ENCODE results near the gene SRPK2. TPM values are rescaled to one million over a fixed set of nuclear protein-coding genes. Genes with fewer than 3 reads are reported as not detected.

The SRPK2 gene
- total and polyA plus RNA-seq, 2 of the 8 experiments (the other 6 are each of a cell fraction or from before 2014, with no cell fraction given) = 10.0 to 47.1 TPM

DNA sequence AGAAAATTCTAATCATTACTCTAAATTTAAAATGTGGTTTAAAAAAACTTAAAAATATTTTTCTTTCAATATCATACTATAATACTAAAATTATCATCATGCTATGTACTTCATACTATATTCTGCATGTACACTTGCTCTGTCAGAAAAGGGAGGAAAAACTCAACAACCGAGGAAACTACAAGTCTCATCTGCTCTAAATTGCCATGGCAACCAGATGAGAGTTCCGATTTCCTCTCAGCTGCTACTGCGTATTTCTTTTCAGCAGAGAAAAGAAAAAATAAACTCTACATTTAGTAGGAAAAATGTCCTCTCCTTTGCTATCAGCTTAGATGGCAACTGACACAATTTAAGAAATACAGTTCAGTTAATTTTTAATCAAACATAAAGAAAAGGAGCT, 178.9 kb downstream of the SRPK2 start:
- WGBS, 2 experiments (ENCODE audit: extremely low coverage in 1 of 2, insufficient coverage in 1 of 2, insufficient read length in 1 of 2, insufficient replicate concordance in 2 of 2, low coverage in 1 of 2, low lambda C conversion rate in 2 of 2, missing lambda C conversion rate in 1 of 2) = 92% methylated on average over 3 of the region's 3 CpGs; no CpG with 5 or more reads in 1 of the 2 experiments
- ChIA-PET CTCF (ENCODE audit: partially characterized antibody) (interaction anchor here (1.2 to 2.5 kb wide), 2 partner anchors 9 to 19 kb away, joined by 3 to 7 read pairs; no protein-coding TSS in a partner anchor), POLR2A (ENCODE audit: partially characterized antibody) (no interaction called here)
- H3K4me1 ChIP-seq (replicated peaks in 1 of 4; ENCODE audit: control insufficient read depth in 3 of 4, insufficient read depth in 4 of 4, low read length in 3 of 4) = peaks cover 0 to 2% (median 0%) of the 10 kb centered on the region in 4 experiments; a peak in 2 of 7 replicates
- no peak overlapping the region for H3K4me3 ChIP-seq (ENCODE audit: extremely low read depth in 1 of 4, insufficient read depth in 2 of 4, low read depth in 3 of 4, low read length in 4 of 4)
- no peaks in the 10 kb centered on the region for H3K36me3 ChIP-seq (ENCODE audit: control insufficient read depth in 2 of 4, insufficient read depth in 4 of 4, low read length in 3 of 4)
- no peaks in the 10 kb centered on the region; a peak in 1 of 4 replicates for H3K9me3 ChIP-seq (ENCODE audit: insufficient read depth in 2 of 2, low read depth in 1 of 2, low read length in 1 of 2)
- no peak overlapping the region for H3K4ac ChIP-seq (replicated peaks; ENCODE audit: insufficient read length, low read depth, low read length)
- no peaks in the 10 kb centered on the region for H3K27me3 ChIP-seq (replicated peaks in 1 of 4; ENCODE audit: control insufficient read depth in 3 of 4, extremely low read depth in 1 of 4, insufficient read depth in 3 of 4, low read length in 3 of 4)
- peaks cover 5% of the 10 kb centered on the region for H3K79me1 ChIP-seq (ENCODE audit: low read depth, low read length)
- H4K8ac ChIP-seq (ENCODE audit: extremely low read depth, insufficient read depth, low read length) = no peak overlapping the region
- no peak overlapping the region for H3K23ac ChIP-seq (ENCODE audit: insufficient read length)
- H2BK5ac ChIP-seq (ENCODE audit: low read depth, low read length) = no peak overlapping the region
- H2BK20ac ChIP-seq (ENCODE audit: low read length) = no peak overlapping the region
- H3K79me2 ChIP-seq (ENCODE audit: control insufficient read depth in 1 of 2, insufficient read depth in 2 of 2, low read length in 2 of 2) = peaks cover 0 to 68% of the 10 kb centered on the region in 2 experiments; a peak in 2 of 4 replicates
- no peaks in the 10 kb centered on the region; the same call in 1 of the 2 replicates for H3K23me2 ChIP-seq (ENCODE audit: low read depth, low read length)
- H2BK120ac ChIP-seq (replicated peaks; ENCODE audit: low read depth, low read length) = no peak overlapping the region
- no peaks in the 10 kb centered on the region for H4K20me1 ChIP-seq (replicated peaks in 1 of 2; ENCODE audit: control insufficient read depth in 1 of 2, insufficient read depth in 2 of 2, low read length in 2 of 2)
- no peak overlapping the region for H3K4me2 ChIP-seq (ENCODE audit: insufficient read depth in 1 of 2, low read depth in 2 of 2, low read length in 2 of 2)
- no peak overlapping the region for H3K18ac ChIP-seq (ENCODE audit: extremely low read depth, low read length)
- no peak overlapping the region for H4K91ac ChIP-seq (replicated peaks; ENCODE audit: insufficient read length, low read length)
- DNase-seq (ENCODE audit: low read depth in 1 of 2, low spot score in 2 of 2) (no peak), FAIRE-seq (no peak)
- no peak overlapping the region for H2AK5ac ChIP-seq (ENCODE audit: low read depth, low read length)
- no peak overlapping the region for H3K14ac ChIP-seq (ENCODE audit: insufficient read length)
- no peak overlapping the region for H4K5ac ChIP-seq (ENCODE audit: insufficient read length, low read depth, low read length)
- H3K27ac ChIP-seq (ENCODE audit: low read depth, low read length) = no peak overlapping the region
- H3K9ac ChIP-seq (replicated peaks in 1 of 4; ENCODE audit: extremely low read depth in 1 of 4, low read depth in 3 of 4, low read length in 3 of 4) = no peak overlapping the region
- H2BK12ac ChIP-seq (ENCODE audit: low read depth, low read length) = no peak overlapping the region
- H2BK15ac ChIP-seq (ENCODE audit: low read length) = no peak overlapping the region
- H3K56ac ChIP-seq (replicated peaks; ENCODE audit: insufficient read length, low read depth, low read length) = no peak overlapping the region
- no peak overlapping the region for H2AFZ ChIP-seq (ENCODE audit: low read length)
- TF ChIP-seq SIX5 (IDR thresholded peaks at IDR 0.05; ENCODE audit: low read depth, low read length) (no peak), EGR1 (IDR thresholded peaks at IDR 0.05; ENCODE audit: borderline replicate concordance, low read depth, low read length) (no peak), NRF1 (IDR thresholded peaks at IDR 0.05; ENCODE audit: low read depth, low read length) (no peak), RXRA (IDR thresholded peaks at IDR 0.05; ENCODE audit: insufficient read depth, low read depth, low read length) (no peak)
